NCI-H226 (cell line): ENCODE measurements around the gene TPPP3.

ENCODE experiments used
- DNase-seq: peaks from one replicate; pipeline ENCODE4 v3.0.0-alpha.2; 2015

TPPP3 gene

GRCh38 chr16:67403976-67404555 is 10.8 kb upstream of the TPPP3 start:
- DNase-seq = no peak

GRCh38 chr16:67400901-67401300 is 7.6 kb upstream of the TPPP3 start:
- no peak for DNase-seq

GRCh38 chr16:67399749-67400704 is 6.7 kb upstream of the TPPP3 start:
- DNase-seq = no peak

- DNase-seq = no peak
Measured at GRCh38 chr16:67399218-67399733, 6.0 kb upstream of the TPPP3 start.

- DNase-seq = no peak
Measured at GRCh38 chr16:67398546-67399217, 5.4 kb upstream of the TPPP3 start.

GRCh38 chr16:67397812-67398545 is 4.7 kb upstream of the TPPP3 start:
- no peak for DNase-seq

- no peak for DNase-seq
Measured at GRCh38 chr16:67397036-67397801, 3.9 kb upstream of the TPPP3 start.

- peak; percentile 87 for DNase-seq
Measured at GRCh38 chr16:67396159-67397035, 3.1 kb upstream of the TPPP3 start.

GRCh38 chr16:67395458-67396158 is 2.3 kb upstream of the TPPP3 start:
- peak; percentile 67 for DNase-seq

- no peak for DNase-seq
Measured at GRCh38 chr16:67395105-67395457, 1.8 kb upstream of the TPPP3 start.

- no peak for DNase-seq
Measured at GRCh38 chr16:67394155-67395104, 1.1 kb upstream of the TPPP3 start.

- no peak for DNase-seq
Measured at GRCh38 chr16:67393788-67394154, 473 bp upstream of the TPPP3 start.

- no peak for DNase-seq
Measured at GRCh38 chr16:67392301-67393059, 818 bp downstream of the TPPP3 start.

GRCh38 chr16:67391424-67392300 is 1.6 kb downstream of the TPPP3 start:
- peak; percentile 41 for DNase-seq

GRCh38 chr16:67390816-67391423 is 2.4 kb downstream of the TPPP3 start:
- DNase-seq = no peak

- no peak for DNase-seq
Measured at GRCh38 chr16:67389911-67390815, 3.1 kb downstream of the TPPP3 start.
